Suprapubic skin (tissue), 4 donors: ENCODE measurements around the gene RBM47. TPM values are rescaled to one million over a fixed set of nuclear protein-coding genes. Genes with fewer than 3 reads are reported as not detected.
"Not testable (repeated sequence)": the region's sequence is repeated elsewhere in the genome, so short reads cannot be mapped to it uniquely, and the experiment has no call there.

Source experiments
- DNase-seq, 2 donors: peaks; one replicate each; pipeline ENCODE4 v3.0.0-alpha.2; 2019; ENCODE audit warnings: low spot score in 2 of 2
- H3K27ac ChIP-seq: fragments of 200-600 bp; sonication (generic); one replicate; pipeline ENCODE4 v1.5.1; 2019
- H3K27me3 ChIP-seq: fragments of 200-600 bp; sonication (generic); one replicate; pipeline ENCODE4 v1.5.1; 2019
- H3K36me3 ChIP-seq: fragments of 200-600 bp; sonication (generic); one replicate; pipeline ENCODE4 v1.5.1; 2019
- H3K4me1 ChIP-seq: fragments of 200-600 bp; sonication (generic); one replicate; pipeline ENCODE4 v1.5.1; 2019
- H3K4me3 ChIP-seq: fragments of 200-600 bp; sonication (generic); one replicate; pipeline ENCODE4 v1.5.1; 2019; ENCODE audit warnings: mild to moderate bottlenecking
- H3K9me3 ChIP-seq: fragments of 200-600 bp; sonication (generic); one replicate; pipeline ENCODE4 v1.5.1; 2019
- EP300 ChIP-seq: sonication (generic); formaldehyde crosslinking; IDR thresholded peaks from one replicate; pipeline ENCODE4 v1.6.1; 2017; ENCODE audit warnings: antibody characterized with exemption
- POLR2A ChIP-seq, 2 donors: fragments of 450-650 bp; IDR thresholded peaks; one replicate each; pipeline ENCODE4 v1.6.1; 2017; ENCODE audit warnings: antibody characterized with exemption in 2 of 2, mild to moderate bottlenecking in 2 of 2, moderate library complexity in 2 of 2
- POLR2AphosphoS5 ChIP-seq, 3 donors: sonication (generic); formaldehyde crosslinking; IDR thresholded peaks; one replicate each; pipeline ENCODE4 v1.6.1; 2017; ENCODE audit warnings: antibody characterized with exemption in 3 of 3
- WGBS: methylation state at CpG from one replicate; pipeline ENCODE4 v1.1.5; 2018; 5-methylcytosine and 5-hydroxymethylcytosine counted together
- total RNA-seq, 4 donors: library from RNA; depleted of rRNA; stranded (reverse); fragments of >200 nt; gene quantifications; one replicate each; pipeline ENCODE4 v1.1.0, GENCODE V29; 2016
- TF ChIP-seq, protein P1 (sequence below), 2 donors: fragments of 200-600 bp in 1 of 2; fragments of 450-650 bp in 1 of 2; sonication (generic) in 1 of 2; IDR thresholded peaks; one replicate each; pipeline ENCODE4 v1.5.1; 2016 to 2019; ENCODE audit warnings: antibody characterized with exemption in 2 of 2, mild to moderate bottlenecking in 1 of 2, moderate library complexity in 1 of 2

The RBM47 gene
- total RNA-seq, 4 donors from 2014 or later: 40.2 to 286 (median 47.4) TPM

DNA sequence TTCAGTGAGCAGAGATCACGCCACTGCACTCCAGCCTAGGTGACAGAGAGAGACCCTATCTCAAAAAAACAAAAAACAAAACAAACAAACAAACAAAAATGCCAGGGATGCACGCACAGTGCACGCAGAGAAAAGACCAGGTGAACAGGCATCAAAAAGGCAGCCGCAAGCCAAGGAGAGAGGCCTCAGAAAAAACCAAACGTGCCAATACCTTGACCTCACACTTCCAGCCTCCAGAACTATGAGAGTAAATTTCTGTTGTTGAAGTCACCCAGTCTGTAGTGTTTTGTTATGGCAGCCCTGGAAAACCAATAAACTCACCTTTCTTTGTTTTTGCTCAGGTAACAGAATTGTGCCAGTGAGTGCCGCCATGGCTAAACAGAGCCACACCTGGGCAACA, 228.6 kb downstream of the RBM47 start:
- peaks cover 18% of the 10 kb centered on the region for H3K4me1 ChIP-seq
- no peaks in the 10 kb centered on the region for H3K36me3 ChIP-seq
- H3K9me3 ChIP-seq: no peaks in the 10 kb centered on the region
- 95% methylated on average over 6 of the region's 6 CpGs for WGBS
- no peak overlapping the region for H3K27ac ChIP-seq
- DNase-seq: no peak
- no peak overlapping the region for H3K4me3 ChIP-seq
- TF ChIP-seq POLR2A (IDR thresholded peaks at IDR 0.05) (no peak), EP300 (no peak), POLR2AphosphoS5 (IDR thresholded peaks at IDR 0.05) (no peak)
- TF ChIP-seq, protein P1, sequence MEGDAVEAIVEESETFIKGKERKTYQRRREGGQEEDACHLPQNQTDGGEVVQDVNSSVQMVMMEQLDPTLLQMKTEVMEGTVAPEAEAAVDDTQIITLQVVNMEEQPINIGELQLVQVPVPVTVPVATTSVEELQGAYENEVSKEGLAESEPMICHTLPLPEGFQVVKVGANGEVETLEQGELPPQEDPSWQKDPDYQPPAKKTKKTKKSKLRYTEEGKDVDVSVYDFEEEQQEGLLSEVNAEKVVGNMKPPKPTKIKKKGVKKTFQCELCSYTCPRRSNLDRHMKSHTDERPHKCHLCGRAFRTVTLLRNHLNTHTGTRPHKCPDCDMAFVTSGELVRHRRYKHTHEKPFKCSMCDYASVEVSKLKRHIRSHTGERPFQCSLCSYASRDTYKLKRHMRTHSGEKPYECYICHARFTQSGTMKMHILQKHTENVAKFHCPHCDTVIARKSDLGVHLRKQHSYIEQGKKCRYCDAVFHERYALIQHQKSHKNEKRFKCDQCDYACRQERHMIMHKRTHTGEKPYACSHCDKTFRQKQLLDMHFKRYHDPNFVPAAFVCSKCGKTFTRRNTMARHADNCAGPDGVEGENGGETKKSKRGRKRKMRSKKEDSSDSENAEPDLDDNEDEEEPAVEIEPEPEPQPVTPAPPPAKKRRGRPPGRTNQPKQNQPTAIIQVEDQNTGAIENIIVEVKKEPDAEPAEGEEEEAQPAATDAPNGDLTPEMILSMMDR (IDR thresholded peaks at IDR 0.05): no peak
- no peaks in the 10 kb centered on the region for H3K27me3 ChIP-seq

DNA sequence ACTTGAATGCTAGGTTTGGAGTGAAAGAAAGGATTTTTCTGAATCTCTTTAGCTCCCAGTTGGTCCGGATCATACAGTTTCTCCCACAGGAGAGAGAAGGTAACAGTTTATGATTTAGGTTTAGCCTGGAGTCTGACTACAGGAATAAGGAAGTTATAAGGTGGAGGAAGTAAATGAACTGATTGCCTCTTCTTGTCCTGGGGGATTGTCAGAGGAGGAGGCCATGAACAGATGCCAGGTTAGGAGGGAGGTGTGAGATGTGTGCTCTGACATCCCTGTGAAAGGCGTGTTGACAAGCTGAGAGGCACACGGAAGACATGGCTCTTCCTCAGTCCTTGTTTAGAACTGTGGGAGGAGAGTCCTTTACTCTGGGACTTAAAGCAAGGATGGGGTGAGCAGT, 230.1 kb downstream of the RBM47 start:
- no peaks in the 10 kb centered on the region for H3K9me3 ChIP-seq
- H3K4me3 ChIP-seq: no peak overlapping the region
- WGBS: 82% methylated on average over 3 of the region's 3 CpGs
- H3K27ac ChIP-seq: no peak overlapping the region
- H3K4me1 ChIP-seq: peaks cover 24% of the 10 kb centered on the region
- no peaks in the 10 kb centered on the region for H3K27me3 ChIP-seq
- no peaks in the 10 kb centered on the region for H3K36me3 ChIP-seq
- TF ChIP-seq, protein P1 (IDR thresholded peaks at IDR 0.05): no peak
- TF ChIP-seq POLR2AphosphoS5 (IDR thresholded peaks at IDR 0.05) (no peak), POLR2A (IDR thresholded peaks at IDR 0.05) (no peak), EP300 (no peak)
- DNase-seq: no peak

DNA sequence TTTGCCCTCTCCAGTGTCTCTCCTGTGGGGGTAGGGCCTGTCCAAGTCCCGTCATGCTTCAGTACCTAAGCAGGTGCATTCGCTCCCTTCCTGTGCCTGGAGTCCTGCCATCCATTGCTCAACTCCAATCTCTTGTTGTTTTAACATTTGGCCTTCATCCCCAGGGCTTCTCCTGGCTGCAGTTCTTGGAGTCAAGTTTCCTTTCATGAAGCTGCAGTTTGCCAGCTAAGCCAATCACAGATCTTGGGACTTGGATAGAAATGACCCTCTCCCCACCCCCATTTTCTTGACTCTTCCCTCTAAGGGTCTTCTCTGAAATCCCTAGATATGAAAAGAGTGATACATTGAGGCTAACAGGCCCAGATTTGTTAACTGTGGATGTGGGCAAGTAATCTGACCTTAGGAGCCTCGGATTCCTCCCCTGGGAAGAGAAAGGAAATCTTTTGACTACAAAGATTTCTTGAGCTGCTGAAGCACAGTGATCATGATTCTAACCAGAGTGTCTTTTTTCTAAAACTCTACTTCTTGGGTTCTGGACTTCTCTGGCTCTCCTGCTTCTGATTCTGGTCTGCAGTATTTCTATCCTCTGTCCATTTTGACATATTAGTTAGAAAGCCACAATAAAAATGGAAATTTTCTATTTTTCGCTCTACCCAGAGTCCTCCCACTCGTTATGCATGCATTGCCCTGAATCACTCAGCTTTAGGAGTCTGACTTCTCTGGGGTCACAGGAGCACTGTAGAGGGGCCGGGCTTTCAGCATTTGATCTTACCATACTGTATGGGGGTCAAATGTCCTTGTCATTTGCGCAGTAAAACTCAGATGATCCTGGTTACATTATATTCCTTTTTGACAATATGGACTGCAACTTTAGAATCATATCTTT, 233.5 kb downstream of the RBM47 start:
- WGBS: 58% methylated on average over 7 of the region's 7 CpGs
- Histone ChIP-seq H3K4me3 (no peak overlapping the region), H3K27ac (peak overlapping the region; percentile 40), H3K36me3 (no peaks in the 10 kb centered on the region), H3K9me3 (no peaks in the 10 kb centered on the region), H3K4me1 (peaks cover 17% of the 10 kb centered on the region), H3K27me3 (no peaks in the 10 kb centered on the region)
- TF ChIP-seq, protein P1 (IDR thresholded peaks at IDR 0.05): no peak
- no peak for TF ChIP-seq POLR2AphosphoS5 (IDR thresholded peaks at IDR 0.05)
- no peak for TF ChIP-seq POLR2A (IDR thresholded peaks at IDR 0.05)
- TF ChIP-seq EP300: no peak
- DNase-seq: peak in 1 of 2 donors; percentile 69

GRCh38 chr4:40395166-40395900, 234.3 kb downstream of the RBM47 start:
- TF ChIP-seq POLR2AphosphoS5 (IDR thresholded peaks at IDR 0.05) (no peak), EP300 (no peak)
- TF ChIP-seq, protein P1 (IDR thresholded peaks at IDR 0.05): no peak
- H3K27ac ChIP-seq: peak overlapping the region; percentile 40
- no peaks in the 10 kb centered on the region for H3K9me3 ChIP-seq
- no peak for DNase-seq
- no peaks in the 10 kb centered on the region for H3K36me3 ChIP-seq
- H3K4me3 ChIP-seq: no peak overlapping the region
- peaks cover 17% of the 10 kb centered on the region for H3K4me1 ChIP-seq
- H3K27me3 ChIP-seq: no peaks in the 10 kb centered on the region
- WGBS: 36% methylated on average over 4 of the region's 4 CpGs

DNA sequence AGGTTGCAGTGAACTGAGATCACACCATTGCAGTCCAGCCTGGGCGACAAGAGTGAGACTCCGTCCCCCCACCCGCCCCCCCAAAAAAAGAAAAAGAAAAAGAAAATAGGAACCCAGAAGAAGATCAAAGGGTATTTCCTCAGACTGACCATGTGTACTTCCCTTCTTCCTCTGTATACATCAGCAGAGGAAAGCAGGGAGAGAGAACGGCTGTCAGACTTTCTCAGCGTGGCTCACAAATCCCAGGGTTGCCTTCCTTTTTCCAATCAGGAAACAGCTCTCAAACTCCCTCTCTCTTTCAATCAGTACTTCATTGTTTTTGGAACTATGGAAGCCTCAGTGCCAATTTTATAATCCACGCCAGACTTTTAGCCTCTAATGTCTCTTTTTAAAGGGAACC, 235.4 kb downstream of the RBM47 start:
- 56% methylated on average over 6 of the region's 6 CpGs for WGBS
- TF ChIP-seq POLR2AphosphoS5 (IDR thresholded peaks at IDR 0.05): no peak
- no peak for TF ChIP-seq POLR2A (IDR thresholded peaks at IDR 0.05)
- no peak for TF ChIP-seq EP300
- TF ChIP-seq, protein P1 (IDR thresholded peaks at IDR 0.05): no peak
- no peak for DNase-seq

DNA sequence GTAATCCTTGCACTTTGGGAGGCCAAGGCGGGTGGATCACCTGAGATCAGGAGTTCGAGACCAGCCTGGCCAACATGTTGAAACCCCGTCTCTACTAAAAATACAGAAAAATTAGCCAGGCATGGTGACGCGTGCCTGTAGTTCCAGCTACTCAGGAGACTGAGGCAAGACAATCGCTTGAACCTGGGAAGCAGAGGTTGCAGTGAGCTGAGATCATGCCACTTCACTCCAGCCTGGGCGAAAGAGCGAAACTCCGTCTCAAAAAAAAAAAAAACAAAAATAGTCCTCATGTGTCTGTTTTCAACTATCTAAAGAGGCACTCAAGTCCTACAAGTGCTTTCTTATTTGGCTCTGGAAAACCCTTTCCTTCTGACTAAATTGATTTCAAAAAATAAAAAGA, 237.4 kb downstream of the RBM47 start:
- H3K4me3 ChIP-seq, H3K27ac ChIP-seq, DNase-seq, H3K36me3 ChIP-seq, H3K9me3 ChIP-seq, H3K27me3 ChIP-seq: not testable (repeated sequence)
- H3K4me1 ChIP-seq: peaks cover 17% of the 10 kb centered on the region
- 94% methylated on average over 9 of the region's 9 CpGs for WGBS

More for the DNA sequence above, 235.4 kb downstream of the RBM47 start:
- no peaks in the 10 kb centered on the region for H3K27me3 ChIP-seq
- no peak overlapping the region for H3K27ac ChIP-seq
- H3K4me1 ChIP-seq: peaks cover 17% of the 10 kb centered on the region
- H3K36me3 ChIP-seq: no peaks in the 10 kb centered on the region
- H3K4me3 ChIP-seq: no peak overlapping the region
- H3K9me3 ChIP-seq: no peaks in the 10 kb centered on the region
